NCI-H345 (cell line): Measurements from ENCODE around the gene REC8.
"Not testable (repeated sequence)": the region's sequence is repeated elsewhere in the genome, so short reads cannot be mapped to it uniquely, and the experiment has no call there.

Source experiments
- DNase-seq: peaks from one replicate; lab custom pipeline; 2025; lab: John Stamatoyannopoulos, UW

REC8 gene

GRCh38 chr14:24183014-24183481 is 11.2 kb downstream of the REC8 start:
- no peak for DNase-seq

DNA sequence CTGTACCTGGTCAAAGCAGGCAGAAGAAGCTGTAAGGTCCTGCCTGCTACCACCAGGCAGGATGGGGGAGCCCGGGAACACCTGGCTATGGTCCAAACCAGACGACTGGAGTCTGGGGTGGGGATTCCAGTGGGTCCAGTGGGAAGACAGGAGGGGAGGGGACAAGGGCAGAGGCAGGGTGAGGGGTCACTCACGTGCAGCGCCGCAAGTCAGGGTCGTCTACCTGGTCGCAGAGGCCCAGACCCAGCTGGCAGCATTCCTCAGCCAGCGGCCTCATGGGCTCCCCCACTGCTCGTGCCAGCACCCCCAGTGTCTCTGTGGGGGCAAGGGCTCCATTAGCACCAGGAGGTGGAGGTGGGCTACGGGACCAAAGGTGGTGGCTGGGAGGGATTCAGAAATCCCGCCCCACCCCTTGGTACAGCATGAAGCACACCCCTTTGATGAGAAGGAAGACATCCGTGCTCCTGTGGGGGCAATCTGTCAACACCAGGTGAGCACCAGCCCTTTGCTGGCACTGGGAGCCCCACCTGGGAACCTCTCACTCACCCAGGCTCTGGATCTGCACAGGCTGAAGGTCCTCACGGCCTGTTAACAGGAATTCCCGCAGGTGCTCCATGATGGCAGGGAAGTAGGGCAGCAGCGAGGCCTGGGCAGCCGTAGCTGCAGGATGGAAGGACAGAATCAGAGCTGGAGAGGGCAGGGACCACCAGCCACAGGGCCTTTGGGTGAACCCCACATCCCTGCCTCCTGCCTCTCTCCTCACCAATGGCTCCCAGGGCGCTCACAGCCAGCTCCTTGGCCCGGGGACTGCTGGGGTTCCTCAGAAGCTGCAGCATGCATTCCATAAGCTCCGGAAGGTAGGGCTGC is 12.5 kb downstream of the REC8 start:
- no peak for DNase-seq

DNA sequence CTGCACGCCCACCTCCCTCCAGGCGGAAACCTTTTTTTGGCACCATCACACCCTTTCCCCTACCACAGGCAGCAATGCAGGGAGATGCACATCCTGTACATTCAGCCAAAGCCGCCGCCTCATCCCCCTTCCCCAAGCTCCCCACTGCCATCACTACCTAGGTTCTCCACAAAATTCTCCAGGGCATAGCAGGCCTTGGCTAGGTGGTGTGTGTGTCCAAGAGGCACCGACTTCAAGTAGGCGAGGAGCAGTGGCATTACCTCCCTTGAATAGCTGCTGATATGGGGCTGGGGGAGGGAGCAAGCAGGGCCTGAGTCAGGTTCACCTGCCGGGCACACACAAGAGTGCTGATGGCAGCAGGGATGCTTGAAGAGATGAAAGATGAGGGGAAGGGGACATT is 13.1 kb downstream of the REC8 start:
- no peak for DNase-seq

- DNase-seq, result no peak
Measured at GRCh38 chr14:24185741-24186140, 13.9 kb downstream of the REC8 start.

DNA sequence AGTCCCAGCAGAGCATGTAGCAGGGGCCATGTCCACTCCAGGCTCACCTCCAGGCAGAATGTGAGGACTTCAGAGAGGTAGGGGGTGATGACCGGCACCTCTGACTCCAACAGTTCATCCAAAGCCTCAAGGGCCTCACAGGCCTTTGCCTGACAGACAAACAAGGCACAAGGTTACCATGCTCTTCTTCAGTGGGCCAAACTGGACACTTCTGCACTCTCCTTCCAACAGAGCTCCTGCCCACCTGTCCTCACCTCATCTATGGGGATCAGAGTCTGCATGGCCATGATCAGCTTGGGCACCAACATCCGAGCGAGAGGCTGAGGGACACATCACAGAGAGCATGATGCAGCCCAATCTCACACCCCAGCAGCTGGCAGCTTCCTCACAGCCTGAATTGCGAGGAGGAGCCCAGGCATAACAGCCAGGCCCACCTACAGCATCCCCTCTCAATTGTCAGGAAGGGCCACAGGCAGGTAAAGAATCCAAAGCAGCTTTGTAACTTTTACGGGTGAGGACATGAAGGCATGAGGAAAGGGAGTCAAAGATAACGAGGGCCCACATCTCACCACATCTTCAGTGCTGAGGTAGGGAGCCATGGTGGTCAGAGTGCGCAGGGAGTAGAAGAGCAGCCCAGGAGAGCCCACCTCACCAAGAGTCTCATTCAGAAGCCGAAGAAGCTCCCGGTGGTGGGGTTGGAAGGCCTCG is 15.1 kb downstream of the REC8 start:
- no peak for DNase-seq

DNA sequence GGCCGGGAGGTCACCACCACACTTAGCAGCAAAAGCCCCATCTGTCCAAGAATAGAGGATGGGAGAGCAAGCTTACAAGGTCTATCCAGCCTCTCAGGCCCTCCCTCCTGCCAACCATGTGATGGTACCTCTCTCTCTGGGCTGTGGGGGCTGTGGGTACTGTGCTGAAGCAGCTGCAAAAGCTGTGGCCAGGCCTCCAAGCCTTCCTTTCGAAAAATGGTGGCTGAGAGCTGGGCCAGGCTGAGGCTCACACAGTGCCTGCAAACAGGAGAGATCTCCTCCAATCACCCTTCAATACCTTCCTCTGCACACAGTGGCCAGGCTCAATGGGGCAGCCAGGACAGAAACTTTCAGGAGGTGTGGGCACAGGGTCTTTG is 15.6 kb downstream of the REC8 start:
- DNase-seq, result no peak

GRCh38 chr14:24188251-24189058 is 16.6 kb downstream of the REC8 start, which contains the start of gene IPO4:
IPO4 (minus strand) TSS chr14:24188816; CDS start chr14:24188787, 29 bp downstream.
- peak; percentile 98 for DNase-seq

GRCh38 chr14:24189059-24189375 is 17.1 kb downstream of the REC8 start:
- DNase-seq, result no peak

DNA sequence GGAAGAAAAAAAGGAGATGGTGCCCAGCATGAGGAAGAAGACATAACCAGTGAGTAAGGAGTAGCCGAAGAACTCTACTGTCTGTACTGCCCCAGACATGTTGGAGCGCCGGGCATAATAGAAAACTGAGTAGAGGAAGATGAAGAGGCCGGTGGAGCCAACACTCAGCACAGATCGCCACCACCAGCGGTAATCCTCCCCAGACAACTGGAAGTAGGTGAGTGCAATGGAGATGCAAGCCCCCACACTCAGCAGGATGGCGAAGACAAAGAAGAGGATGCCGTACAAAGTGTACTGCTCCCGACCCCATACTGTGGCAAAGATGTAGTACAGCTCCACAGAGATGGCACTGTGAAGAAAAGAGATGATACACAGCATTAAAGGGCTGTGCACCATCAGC is 17.6 kb downstream of the REC8 start:
- DNase-seq, result no peak

DNA sequence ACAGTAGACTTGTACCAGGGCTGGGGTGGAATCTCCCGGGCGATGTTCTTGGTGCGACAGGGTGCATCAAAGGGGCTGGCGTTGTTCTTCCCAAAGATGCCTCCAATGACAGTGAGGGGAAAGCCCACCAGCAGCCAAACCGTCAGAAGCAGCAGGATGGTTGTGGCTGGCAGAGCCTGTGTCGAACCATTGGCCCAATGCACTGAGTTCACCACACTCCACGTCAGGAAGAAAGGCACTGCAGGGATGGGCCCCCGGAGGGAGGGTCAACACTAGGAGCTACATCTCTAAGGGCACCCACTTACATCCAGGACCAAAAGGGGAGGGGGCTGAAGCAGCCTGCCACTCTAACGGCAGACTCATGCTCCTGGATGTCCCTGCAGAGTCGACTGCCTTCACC is 18.5 kb downstream of the REC8 start:
- no peak for DNase-seq

GRCh38 chr14:24192933-24193332 is 21.1 kb downstream of the REC8 start:
- no peak for DNase-seq

- no peak for DNase-seq
Measured at GRCh38 chr14:24194186-24194872, 22.4 kb downstream of the REC8 start.

- no peak for DNase-seq
Measured at GRCh38 chr14:24194873-24195185, 22.9 kb downstream of the REC8 start.

GRCh38 chr14:24195186-24196070 is 23.5 kb downstream of the REC8 start, which contains the start of gene TM9SF1:
TM9SF1 (minus strand) TSS chr14:24195441; CDS start chr14:24195019, 422 bp downstream.
- peak; percentile 81 for DNase-seq

- DNase-seq, result no peak
Measured at GRCh38 chr14:24196071-24197055, 24.5 kb downstream of the REC8 start.

DNA sequence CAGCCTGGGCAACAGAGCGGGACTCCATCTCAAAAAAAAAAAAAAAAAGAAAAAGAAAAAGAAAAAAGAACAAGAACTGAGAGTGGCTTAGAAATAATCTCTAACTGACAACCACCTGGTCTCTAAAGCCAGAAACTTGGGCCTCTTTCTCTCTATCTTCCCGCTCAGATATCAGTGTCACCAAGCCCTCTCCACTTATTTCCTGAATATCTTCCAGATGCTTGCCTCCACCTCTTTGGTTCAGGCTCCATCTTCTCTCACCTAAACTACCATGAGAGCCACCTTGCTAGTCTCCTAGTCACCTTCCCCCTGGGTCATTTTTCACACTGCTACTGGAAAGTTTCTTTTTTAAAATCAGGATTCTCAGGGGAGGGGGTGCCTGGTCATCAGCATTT is 25.2 kb downstream of the REC8 start:
- DNase-seq, result no peak

DNA sequence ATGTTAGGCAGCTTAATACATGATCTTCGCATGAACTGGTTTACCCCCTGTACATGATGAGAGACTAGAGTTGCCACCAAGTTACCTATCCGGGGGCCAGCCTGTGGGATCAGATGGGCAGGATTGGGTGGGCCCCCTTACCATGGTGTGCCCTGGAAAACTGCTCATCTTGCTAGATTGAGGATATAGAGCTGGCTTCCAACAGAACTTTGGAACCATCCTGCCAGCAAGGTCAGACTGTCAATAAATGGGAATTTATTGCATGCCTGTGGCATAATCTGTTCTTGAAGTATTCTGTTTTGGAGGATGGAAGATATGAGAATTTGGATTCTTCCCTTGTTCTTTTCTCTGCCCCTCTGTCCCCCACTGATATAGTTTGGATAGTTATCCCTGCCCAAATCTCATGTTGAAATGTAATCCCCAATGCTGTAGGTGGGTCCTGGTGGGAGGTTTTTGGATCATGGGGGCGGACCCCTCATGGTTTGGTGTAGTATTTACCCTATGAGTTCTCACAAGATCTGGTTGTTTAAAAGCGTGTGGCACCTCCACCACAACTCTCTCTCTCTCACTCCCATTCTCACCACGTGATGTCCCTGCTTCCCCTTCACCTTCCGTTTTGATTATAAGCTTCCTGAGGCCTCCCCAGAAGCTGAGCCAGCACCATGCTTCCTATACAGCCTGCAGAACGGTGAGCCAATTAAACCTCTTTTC is 27.1 kb downstream of the REC8 start:
- DNase-seq, result no peak

GRCh38 chr14:24202538-24202937 is 30.7 kb downstream of the REC8 start:
- not testable (repeated sequence) for DNase-seq

- not testable (repeated sequence) for DNase-seq
Measured at GRCh38 chr14:24203249-24203886, 31.5 kb downstream of the REC8 start.
